GM19452 (cell line): Measurements from ENCODE around the gene PCID2.

Source experiments
- ATAC-seq: cut with Tn5 transposase; IDR thresholded peaks from one replicate; pipeline ENCODE4 v1.9.1; 2021; ENCODE audit not compliant: unreplicated experiment

The PCID2 gene

GRCh38 chr13:113220141-113220598 is 11.7 kb upstream of the PCID2 start:
- no peak for ATAC-seq

GRCh38 chr13:113219256-113219940 is 10.9 kb upstream of the PCID2 start:
- ATAC-seq: no peak

GRCh38 chr13:113218586-113218985 is 10.1 kb upstream of the PCID2 start:
- no peak for ATAC-seq

GRCh38 chr13:113216254-113217048 is 8.0 kb upstream of the PCID2 start:
- ATAC-seq: no peak

- ATAC-seq: no peak
These were observed 3.3 kb upstream of the PCID2 start for GRCh38 chr13:113211774-113212173.

- ATAC-seq: no peak
These were observed 2.4 kb upstream of the PCID2 start for GRCh38 chr13:113210833-113211232.

- ATAC-seq: peak; percentile 44
These were observed 1.4 kb upstream of the PCID2 start for GRCh38 chr13:113209759-113210421.

GRCh38 chr13:113209336-113209758 is 878 bp upstream of the PCID2 start, which contains the start of gene CUL4A:
Gene CUL4A (plus strand): TSS chr13:113209613. CDS start chr13:113209628, 15 bp downstream.
- ATAC-seq: peak; percentile 36

- peak; percentile 8 for ATAC-seq
These were observed 514 bp downstream of the PCID2 start for GRCh38 chr13:113207890-113208420.

- no peak for ATAC-seq
These were observed 1.0 kb downstream of the PCID2 start for GRCh38 chr13:113207460-113207859.

GRCh38 chr13:113205428-113205931 is 3.0 kb downstream of the PCID2 start:
- ATAC-seq: no peak

GRCh38 chr13:113204378-113204734 is 4.1 kb downstream of the PCID2 start:
- no peak for ATAC-seq

- no peak for ATAC-seq
These were observed 4.7 kb downstream of the PCID2 start for GRCh38 chr13:113203507-113204377.

- no peak for ATAC-seq
These were observed 5.6 kb downstream of the PCID2 start for GRCh38 chr13:113202912-113203311.

GRCh38 chr13:113201815-113202214 is 6.7 kb downstream of the PCID2 start:
- ATAC-seq: no peak

GRCh38 chr13:113196970-113197737 is 11.3 kb downstream of the PCID2 start:
- no peak for ATAC-seq

- ATAC-seq: no peak
These were observed 13.1 kb downstream of the PCID2 start for GRCh38 chr13:113195360-113195759.

- ATAC-seq: no peak
These were observed 15.6 kb downstream of the PCID2 start for GRCh38 chr13:113192902-113193301.

- no peak for ATAC-seq
These were observed 16.2 kb downstream of the PCID2 start for GRCh38 chr13:113192279-113192678.

- ATAC-seq: no peak
These were observed 18.3 kb downstream of the PCID2 start for GRCh38 chr13:113190181-113190580.
